ENCODE results near the gene TOP2B.

The TOP2B gene

GRCh38 chr3:25555695-25556437 lies 108.8 kb downstream of the TOP2B start:
- TF ChIP-seq CTCF (IDR thresholded peaks at IDR 0.05; ENCODE audit: low read depth, low read length) (no peak), EZH2phosphoT487 (IDR thresholded peaks at IDR 0.05; ENCODE audit: low read depth) (no peak)
- Histone ChIP-seq H4K20me1 (ENCODE audit: insufficient read depth, low read length) (no peaks in the 10 kb centered on the region), H3K9me3 (ENCODE audit: insufficient read depth, low read length) (no peaks in the 10 kb centered on the region), H3K4me3 (ENCODE audit: low read length) (no peak overlapping the region), H3K4me2 (ENCODE audit: low read length) (no peak overlapping the region), H3K27ac (ENCODE audit: low read length) (no peak overlapping the region), H3K4me1 (ENCODE audit: low read length) (no peaks in the 10 kb centered on the region), H2AFZ (ENCODE audit: low read depth, low read length) (no peak overlapping the region), H3K36me3 (replicated peaks; ENCODE audit: low read depth, low read length) (no peaks in the 10 kb centered on the region), H3K79me2 (ENCODE audit: low read length) (no peaks in the 10 kb centered on the region), H3K27me3 (ENCODE audit: low read depth, low read length) (peaks cover 9% of the 10 kb centered on the region; the same call in 1 of the 2 replicates), H3K9ac (ENCODE audit: low read length) (no peak overlapping the region)

GRCh38 chr3:25554376-25554775 lies 110.3 kb downstream of the TOP2B start:
- no peaks in the 10 kb centered on the region for H3K9me3 ChIP-seq (ENCODE audit: insufficient read depth, low read length)
- no peak overlapping the region for H3K4me3 ChIP-seq (ENCODE audit: low read length)
- H3K36me3 ChIP-seq (replicated peaks; ENCODE audit: low read depth, low read length): no peaks in the 10 kb centered on the region
- peaks cover 5% of the 10 kb centered on the region; the same call in 1 of the 2 replicates for H3K27me3 ChIP-seq (ENCODE audit: low read depth, low read length)
- no peaks in the 10 kb centered on the region for H4K20me1 ChIP-seq (ENCODE audit: insufficient read depth, low read length)
- TF ChIP-seq EZH2phosphoT487 (IDR thresholded peaks at IDR 0.05; ENCODE audit: low read depth) (no peak), CTCF (IDR thresholded peaks at IDR 0.05; ENCODE audit: low read depth, low read length) (no peak)
- no peaks in the 10 kb centered on the region for H3K4me1 ChIP-seq (ENCODE audit: low read length)
- H3K4me2 ChIP-seq (ENCODE audit: low read length): no peak overlapping the region
- no peak overlapping the region for H2AFZ ChIP-seq (ENCODE audit: low read depth, low read length)
- H3K79me2 ChIP-seq (ENCODE audit: low read length): no peaks in the 10 kb centered on the region
- H3K9ac ChIP-seq (ENCODE audit: low read length): no peak overlapping the region
- H3K27ac ChIP-seq (ENCODE audit: low read length): no peak overlapping the region

GRCh38 chr3:25552251-25552650 lies 112.5 kb downstream of the TOP2B start:
- TF ChIP-seq CTCF (IDR thresholded peaks at IDR 0.05; ENCODE audit: low read depth, low read length): no peak
- TF ChIP-seq EZH2phosphoT487 (IDR thresholded peaks at IDR 0.05; ENCODE audit: low read depth): no peak
- no peaks in the 10 kb centered on the region for H4K20me1 ChIP-seq (ENCODE audit: insufficient read depth, low read length)
- no peaks in the 10 kb centered on the region for H3K79me2 ChIP-seq (ENCODE audit: low read length)
- no peaks in the 10 kb centered on the region for H3K4me1 ChIP-seq (ENCODE audit: low read length)
- H2AFZ ChIP-seq (ENCODE audit: low read depth, low read length): no peak overlapping the region
- H3K36me3 ChIP-seq (replicated peaks; ENCODE audit: low read depth, low read length): no peaks in the 10 kb centered on the region
- no peak overlapping the region for H3K9ac ChIP-seq (ENCODE audit: low read length)
- H3K27ac ChIP-seq (ENCODE audit: low read length): no peak overlapping the region
- H3K4me3 ChIP-seq (ENCODE audit: low read length): no peak overlapping the region
- H3K27me3 ChIP-seq (ENCODE audit: low read depth, low read length): no peaks in the 10 kb centered on the region
- H3K9me3 ChIP-seq (ENCODE audit: insufficient read depth, low read length): no peaks in the 10 kb centered on the region
- H3K4me2 ChIP-seq (ENCODE audit: low read length): no peak overlapping the region

- Histone ChIP-seq H3K9ac (ENCODE audit: low read length) (no peak overlapping the region), H3K4me1 (ENCODE audit: low read length) (no peaks in the 10 kb centered on the region), H3K79me2 (ENCODE audit: low read length) (no peaks in the 10 kb centered on the region), H3K36me3 (replicated peaks; ENCODE audit: low read depth, low read length) (no peaks in the 10 kb centered on the region), H3K4me3 (ENCODE audit: low read length) (no peak overlapping the region), H3K27me3 (ENCODE audit: low read depth, low read length) (no peaks in the 10 kb centered on the region), H4K20me1 (ENCODE audit: insufficient read depth, low read length) (no peaks in the 10 kb centered on the region), H3K27ac (ENCODE audit: low read length) (no peak overlapping the region), H2AFZ (ENCODE audit: low read depth, low read length) (no peak overlapping the region), H3K9me3 (ENCODE audit: insufficient read depth, low read length) (no peaks in the 10 kb centered on the region), H3K4me2 (ENCODE audit: low read length) (no peak overlapping the region)
- no peak for TF ChIP-seq EZH2phosphoT487 (IDR thresholded peaks at IDR 0.05; ENCODE audit: low read depth)
- no peak for TF ChIP-seq CTCF (IDR thresholded peaks at IDR 0.05; ENCODE audit: low read depth, low read length)
Observed at GRCh38 chr3:25548836-25549235, 115.9 kb downstream of the TOP2B start.
